Choroid plexus epithelial cell (primary cell): ENCODE data around the gene RIPPLY2.

Experiments
- DNase-seq: peaks from one replicate; pipeline ENCODE4 v3.0.0-alpha.2; 2010; ENCODE audit warnings: low read depth
- H3K4me3 ChIP-seq: 2 replicates; pipeline ENCODE4 v1.5.1; 2011; ENCODE audit warnings: low read depth, mild to moderate bottlenecking, control low read depth, low read length, moderate library complexity
- TF ChIP-seq, protein P1 (sequence below): conservative IDR thresholded peaks from 2 replicates; pipeline ENCODE4 v1.5.1; 2011; ENCODE audit warnings: low read depth, mild to moderate bottlenecking, control low read depth, inconsistent platforms, low read length, moderate library complexity

RIPPLY2 gene

DNA sequence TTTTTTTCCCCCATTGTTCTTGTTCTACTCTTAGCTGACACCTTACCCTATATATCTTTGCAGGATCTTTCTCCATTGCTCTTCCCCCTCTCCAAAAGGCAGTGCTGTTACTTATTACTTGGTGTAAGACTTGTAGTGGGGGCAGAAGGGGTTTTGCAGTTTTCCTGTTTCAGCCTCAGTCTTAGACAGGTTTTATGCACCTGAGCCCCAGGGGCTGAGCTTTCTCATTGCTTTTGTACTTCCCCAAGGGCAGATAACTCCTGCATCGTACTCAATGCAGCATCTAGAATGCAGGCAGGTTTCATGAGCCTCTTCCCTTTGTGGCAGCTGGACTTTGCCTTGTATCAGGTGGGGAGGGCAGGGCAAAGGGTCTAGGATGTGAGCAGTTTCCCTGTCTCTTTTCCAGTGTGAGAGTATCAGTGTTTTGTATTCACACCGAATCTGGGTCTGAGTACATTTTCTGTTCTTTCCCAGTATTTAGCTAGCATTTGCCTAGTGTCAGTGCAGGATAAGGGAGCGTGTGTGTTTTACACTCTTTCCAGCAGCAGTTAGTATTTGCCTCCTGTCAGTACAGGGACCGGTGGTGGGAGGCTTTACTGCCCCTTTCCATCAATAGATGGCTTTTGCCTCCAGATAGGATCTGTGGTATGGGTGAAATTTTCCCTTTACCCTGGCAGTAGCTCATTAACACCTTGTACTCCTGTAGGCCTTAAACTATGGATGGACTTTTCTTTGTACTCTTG lies 25.9 kb downstream of the RIPPLY2 start:
- H3K4me3 ChIP-seq: no peak overlapping the region
- TF ChIP-seq, protein P1, sequence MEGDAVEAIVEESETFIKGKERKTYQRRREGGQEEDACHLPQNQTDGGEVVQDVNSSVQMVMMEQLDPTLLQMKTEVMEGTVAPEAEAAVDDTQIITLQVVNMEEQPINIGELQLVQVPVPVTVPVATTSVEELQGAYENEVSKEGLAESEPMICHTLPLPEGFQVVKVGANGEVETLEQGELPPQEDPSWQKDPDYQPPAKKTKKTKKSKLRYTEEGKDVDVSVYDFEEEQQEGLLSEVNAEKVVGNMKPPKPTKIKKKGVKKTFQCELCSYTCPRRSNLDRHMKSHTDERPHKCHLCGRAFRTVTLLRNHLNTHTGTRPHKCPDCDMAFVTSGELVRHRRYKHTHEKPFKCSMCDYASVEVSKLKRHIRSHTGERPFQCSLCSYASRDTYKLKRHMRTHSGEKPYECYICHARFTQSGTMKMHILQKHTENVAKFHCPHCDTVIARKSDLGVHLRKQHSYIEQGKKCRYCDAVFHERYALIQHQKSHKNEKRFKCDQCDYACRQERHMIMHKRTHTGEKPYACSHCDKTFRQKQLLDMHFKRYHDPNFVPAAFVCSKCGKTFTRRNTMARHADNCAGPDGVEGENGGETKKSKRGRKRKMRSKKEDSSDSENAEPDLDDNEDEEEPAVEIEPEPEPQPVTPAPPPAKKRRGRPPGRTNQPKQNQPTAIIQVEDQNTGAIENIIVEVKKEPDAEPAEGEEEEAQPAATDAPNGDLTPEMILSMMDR: no peak

DNA sequence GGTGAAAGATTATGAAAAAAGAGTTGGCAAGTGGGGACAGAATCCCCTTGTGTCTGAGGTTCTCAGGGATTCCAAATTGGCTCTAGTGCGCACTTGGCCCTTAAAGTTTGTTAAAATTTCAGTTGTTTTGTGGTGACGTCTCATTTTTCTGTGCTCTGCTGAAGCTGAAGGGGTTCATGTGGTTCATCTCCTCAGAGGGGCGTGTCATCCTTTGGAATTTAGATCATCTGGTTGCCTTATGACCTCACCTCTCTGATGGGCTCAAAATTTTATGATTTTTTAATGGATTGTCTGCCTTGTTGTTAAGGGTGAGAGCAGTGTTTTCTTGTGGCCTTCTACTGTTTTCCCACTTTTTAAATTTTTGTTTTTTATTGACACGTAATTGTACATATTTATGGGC lies 26.6 kb downstream of the RIPPLY2 start:
- no peak overlapping the region for H3K4me3 ChIP-seq
- TF ChIP-seq, protein P1: no peak
- DNase-seq: no peak

More for the DNA sequence above, 25.9 kb downstream of the RIPPLY2 start:
- DNase-seq: no peak

DNA sequence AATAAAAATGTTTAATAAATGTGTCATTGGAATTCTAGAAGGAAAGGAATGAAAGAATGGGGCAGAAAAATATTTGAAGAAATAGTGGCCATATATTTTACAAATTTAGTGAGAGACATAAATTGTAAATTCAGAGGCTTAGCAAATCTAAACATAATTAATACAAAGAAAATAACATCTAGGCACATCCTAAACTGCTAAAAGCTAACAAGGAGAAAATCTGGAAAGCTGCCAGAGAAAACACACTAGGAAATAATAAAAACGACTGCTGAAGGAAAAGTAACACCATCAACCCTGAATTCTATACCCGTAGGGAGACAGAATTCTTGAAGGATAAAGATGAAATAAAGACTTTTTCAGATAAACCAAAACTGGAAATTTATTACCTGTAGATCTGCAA lies 30.1 kb downstream of the RIPPLY2 start:
- TF ChIP-seq, protein P1: no peak
- H3K4me3 ChIP-seq: no peak overlapping the region
- DNase-seq: peak; percentile 27

DNA sequence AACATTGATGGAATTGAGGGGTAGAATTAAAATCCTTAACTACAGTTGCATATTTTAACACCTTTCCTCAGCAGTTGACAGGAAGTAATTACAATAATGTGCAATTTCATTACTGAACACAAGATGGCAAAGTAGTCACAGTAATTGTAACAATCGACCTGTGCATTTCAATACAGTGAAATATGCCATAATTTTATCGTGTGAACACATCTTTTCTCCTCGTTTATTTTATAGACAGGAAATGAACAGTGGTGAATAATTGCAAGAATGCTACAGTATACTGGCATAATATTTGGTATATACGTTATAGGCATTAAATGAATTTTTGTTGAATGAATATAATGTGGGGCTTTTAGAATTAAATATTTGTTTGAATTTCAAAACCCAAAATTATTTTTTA lies 31.4 kb downstream of the RIPPLY2 start:
- TF ChIP-seq, protein P1: peak; percentile 58
- peak; percentile 75 for DNase-seq
- H3K4me3 ChIP-seq: no peak overlapping the region

DNA sequence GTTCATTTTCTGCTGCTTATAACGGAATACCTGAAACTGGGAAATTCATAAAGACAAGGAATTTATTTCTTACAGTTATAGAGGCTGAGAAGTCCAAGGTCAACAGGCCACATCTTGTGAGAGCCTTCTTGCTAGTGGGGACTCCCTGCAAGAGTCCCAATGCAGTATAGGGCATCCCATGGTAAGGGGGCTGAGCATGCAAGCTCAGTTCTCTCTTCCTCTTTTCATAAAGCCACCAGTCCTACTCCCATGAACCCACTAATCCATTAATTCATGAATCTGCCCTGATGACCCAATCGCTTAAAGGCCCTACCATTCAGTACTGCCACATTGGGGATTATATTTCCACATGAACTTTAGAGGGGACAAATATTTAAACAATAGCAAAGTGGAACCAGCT lies 32.8 kb downstream of the RIPPLY2 start:
- DNase-seq: no peak
- TF ChIP-seq, protein P1: no peak
- H3K4me3 ChIP-seq: no peak overlapping the region

DNA sequence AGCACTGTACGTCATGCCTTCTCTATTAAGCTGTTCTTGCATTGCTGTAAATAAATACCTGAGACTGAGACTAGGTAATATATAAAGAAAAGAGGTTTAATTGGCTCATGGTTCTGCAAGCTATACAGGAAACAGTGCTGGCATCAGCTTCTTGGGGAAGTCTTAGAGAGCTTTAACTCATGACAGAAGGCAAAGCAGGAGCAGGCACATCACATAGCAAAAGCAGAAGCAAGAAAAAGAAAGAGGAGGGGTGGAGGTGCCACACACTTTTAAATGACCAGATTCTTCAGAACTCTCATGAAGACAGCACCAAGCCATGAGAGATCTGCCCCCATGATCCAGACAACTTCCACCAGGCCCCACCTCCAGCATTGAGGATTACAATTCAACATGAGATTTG lies 36.5 kb downstream of the RIPPLY2 start:
- no peak overlapping the region for H3K4me3 ChIP-seq
- no peak for DNase-seq
- TF ChIP-seq, protein P1: no peak

DNA sequence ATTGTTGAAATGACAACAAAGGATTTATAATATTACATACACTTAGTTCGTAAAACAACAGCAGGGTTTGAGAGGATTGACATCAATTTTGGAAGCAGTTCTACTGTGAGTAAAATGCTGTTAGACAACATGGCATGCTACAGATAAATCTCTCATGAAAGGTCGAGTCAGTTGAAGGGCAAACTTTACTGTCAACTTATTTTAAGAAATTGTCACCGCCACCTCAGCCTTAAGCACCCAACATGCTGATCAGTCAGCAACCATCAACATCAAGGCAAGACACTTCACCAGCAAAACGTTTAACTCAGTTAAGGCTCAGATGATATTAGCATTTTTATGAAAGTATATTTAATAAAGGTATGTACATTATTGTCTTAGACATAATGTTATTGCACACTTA lies 37.4 kb downstream of the RIPPLY2 start:
- TF ChIP-seq, protein P1: no peak
- DNase-seq: no peak
- no peak overlapping the region for H3K4me3 ChIP-seq
